Panc1 (cell line): ENCODE results near the gene BICRA. TPM values are rescaled to one million over a fixed set of nuclear protein-coding genes. Genes with fewer than 3 reads are reported as not detected.

Experiments used
- ATAC-seq: fragments of 200-7000 bp; cut with Tn5 transposase; 2 replicates; pipeline ENCODE4 v1.9.1; 2020; ENCODE audit warnings: mild to moderate bottlenecking, moderate library complexity
- BruUV-seq: library from RNA; stranded (reverse); fragments of 400-500 nt; replicated peaks from 2 replicates; lab custom pipeline; 2021; lab: Mats Ljungman, UMichigan
- CTCF ChIA-PET: fragments of 300-600 bp; sonication (Branson Sonifier 250); formaldehyde crosslinking; loops from one replicate; lab custom pipeline; 2022; ENCODE audit warnings: antibody characterized with exemption; lab: Charles Lee
- POLR2A ChIA-PET: fragments of 300-600 bp; sonication (Branson Sonifier 250); formaldehyde crosslinking; loops from one replicate; lab custom pipeline; 2022; ENCODE audit warnings: antibody characterized with exemption; lab: Charles Lee
- DNase-seq: peaks from one replicate; pipeline ENCODE4 v3.0.0-alpha.2; 2010; ENCODE audit warnings: low read depth, low spot score
- H3K27ac ChIP-seq: 2 replicates; pipeline ENCODE4 v1.5.1; 2011; ENCODE audit warnings: mild to moderate bottlenecking, low read length, inconsistent platforms
- H3K27me3 ChIP-seq: fragments of 200-500 bp; sonication (Bioruptor generic); 2 replicates; pipeline ENCODE4 v1.6.0; 2014; ENCODE audit warnings: low read length, inconsistent platforms; ENCODE audit not compliant: control insufficient read depth, insufficient read depth
- H3K36me3 ChIP-seq: fragments of 200-500 bp; sonication (Bioruptor generic); 2 replicates; pipeline ENCODE4 v1.5.1; 2014; ENCODE audit warnings: inconsistent platforms, mild to moderate bottlenecking, low read length, moderate library complexity; ENCODE audit not compliant: control insufficient read depth, insufficient read depth
- H3K4me1 ChIP-seq: 2 replicates; pipeline ENCODE4 v1.5.1; 2011; ENCODE audit warnings: inconsistent platforms, mild to moderate bottlenecking, low read length, moderate library complexity; ENCODE audit not compliant: control insufficient read depth, insufficient read depth
- H3K4me3 ChIP-seq, 2 experiments: 2 replicates each; pipeline ENCODE4 v1.5.1; 2011 to 2012; ENCODE audit warnings: low read depth in 2 of 2, low read length in 2 of 2, mild to moderate bottlenecking in 2 of 2, inconsistent platforms in 1 of 2, moderate library complexity in 1 of 2
- H3K9me3 ChIP-seq: fragments of 200-500 bp; sonication (Bioruptor generic); 2 replicates; pipeline ENCODE4 v1.5.1; 2014; ENCODE audit warnings: low read depth, mild to moderate bottlenecking, inconsistent platforms, low read length, moderate library complexity; ENCODE audit not compliant: control insufficient read depth, insufficient read depth
- POLR2AphosphoS5 ChIP-seq: IDR thresholded peaks from 2 replicates; pipeline ENCODE4 v1.6.1; 2012; ENCODE audit warnings: mild to moderate bottlenecking, low read depth, low read length, moderate library complexity
- REST ChIP-seq, 2 experiments: IDR thresholded peaks; 2 replicates each; pipeline ENCODE4 v1.6.1; 2011 to 2012; ENCODE audit warnings: low read depth in 2 of 2, control low read depth in 1 of 2, low read length in 1 of 2, mild to moderate bottlenecking in 1 of 2, moderate library complexity in 1 of 2; ENCODE audit not compliant: insufficient read depth in 1 of 2
- SIN3A ChIP-seq: IDR thresholded peaks from 2 replicates; pipeline ENCODE4 v1.6.1; 2012; ENCODE audit warnings: low read depth, mild to moderate bottlenecking, low read length, moderate library complexity, borderline replicate concordance; ENCODE audit not compliant: insufficient read depth
- TCF7L2 ChIP-seq: IDR thresholded peaks from 2 replicates; pipeline ENCODE4 v1.6.1; 2011; ENCODE audit warnings: mild to moderate bottlenecking, low read depth, low read length, inconsistent platforms
- in situ Hi-C: cut with HindIII; loops from 2 replicates; pipeline ENCODE4 v1.10.0; 2016; ENCODE audit warnings: low sequenced_read_pairs, low pct_unique_long_range_greater_than_20kb
- intact Hi-C: fragments of 100-400 bp; cut with micrococcal nuclease; formaldehyde crosslinking; loops from one replicate; pipeline ENCODE4 v1.10.0; 2022; ENCODE audit not compliant: unreplicated experiment
- total RNA-seq: library from RNA; stranded (reverse); gene quantifications from one replicate; pipeline ENCODE4 v1.2.1, GENCODE V29; 2021; ENCODE audit not compliant: unreplicated experiment

The BICRA gene
- total RNA-seq, 1 experiment from 2014 or later, result 13.7 TPM

GRCh38 chr19:47729468-47729798, 120.5 kb downstream of the BICRA start:
- Histone ChIP-seq H3K27ac (peak overlapping the region; percentile 89), H3K4me3 (peak overlapping the region; percentile 37 to 44), H3K36me3 (no peaks in the 10 kb centered on the region), H3K27me3 (no peaks in the 10 kb centered on the region), H3K9me3 (no peaks in the 10 kb centered on the region), H3K4me1 (peaks cover 11% of the 10 kb centered on the region)
- intact Hi-C loops (no loop called here), in situ Hi-C loops (no loop called here)
- CTCF ChIA-PET, result no interaction called here
- no TSS peak for BruUV-seq
- POLR2A ChIA-PET, result no interaction called here
- peak; percentile 51 for DNase-seq
- ATAC-seq, result peak; percentile 87
- TF ChIP-seq SIN3A (0 out of 2 replicates have a peak, but pooled peaks have one; percentile 63), TCF7L2 (no peak)

- H3K9me3 ChIP-seq, result no peaks in the 10 kb centered on the region
- no TSS peak for BruUV-seq
- in situ Hi-C loops, result no loop called here
- H3K36me3 ChIP-seq, result no peaks in the 10 kb centered on the region
- ATAC-seq (peak; percentile 85), DNase-seq (no peak)
- no peaks in the 10 kb centered on the region for H3K27me3 ChIP-seq
- peak overlapping the region; percentile 54; the same call in 1 of the 2 replicates for H3K27ac ChIP-seq
- H3K4me1 ChIP-seq, result peaks cover 11% of the 10 kb centered on the region
- 0 out of 2 replicates have a peak, but pooled peaks have one; percentile 4 for TF ChIP-seq SIN3A
- TF ChIP-seq REST (IDR thresholded peaks at IDR 0.05; ENCODE audit: insufficient read depth in 1 of 2, low read depth in 2 of 2, low read length in 1 of 2), result no peak
- POLR2A ChIA-PET, result no interaction called here
- peak overlapping the region; percentile 37 to 44 for H3K4me3 ChIP-seq
- intact Hi-C loops, result no loop called here
- CTCF ChIA-PET, result no interaction called here
Measured at GRCh38 chr19:47729799-47730520, 121.0 kb downstream of the BICRA start.

- Histone ChIP-seq H3K9me3 (no peaks in the 10 kb centered on the region), H3K4me1 (peaks cover 11% of the 10 kb centered on the region), H3K27me3 (no peaks in the 10 kb centered on the region), H3K27ac (no peak overlapping the region), H3K4me3 (no peak overlapping the region), H3K36me3 (no peaks in the 10 kb centered on the region)
- ChIA-PET CTCF (no interaction called here), POLR2A (no interaction called here)
- no peak for TF ChIP-seq POLR2AphosphoS5
- BruUV-seq, result no TSS peak
- ATAC-seq (no peak), DNase-seq (no peak)
- in situ Hi-C loops (no loop called here), intact Hi-C loops (no loop called here)
Measured at GRCh38 chr19:47730521-47730889, 121.6 kb downstream of the BICRA start.
